Sigmoid colon (tissue), 7 donors: ENCODE data around the gene VPS25. TPM values are rescaled to one million over a fixed set of nuclear protein-coding genes. Genes with fewer than 3 reads are reported as not detected.

Experiments used
- DNase-seq: peaks from one replicate; pipeline ENCODE4 v3.0.0-alpha.2; 2019
- H3K27ac ChIP-seq, 4 donors: fragments of 200-600 bp; sonication (generic); one replicate each; pipeline ENCODE4 v1.5.1; 2016 to 2019; ENCODE audit warnings: mild to moderate bottlenecking in 1 of 4
- H3K27me3 ChIP-seq, 3 donors: fragments of 200-600 bp; sonication (generic); one replicate each; pipeline ENCODE4 v1.5.1; 2019; ENCODE audit warnings: mild to moderate bottlenecking in 1 of 3
- H3K36me3 ChIP-seq, 4 donors: fragments of 200-600 bp; sonication (generic); one replicate each; pipeline ENCODE4 v1.5.1; 2016 to 2019
- H3K4me1 ChIP-seq, 4 donors: fragments of 200-600 bp; sonication (generic); one replicate each; pipeline ENCODE4 v1.5.1; 2017 to 2019
- H3K4me3 ChIP-seq, 4 donors: fragments of 200-600 bp; sonication (generic); one replicate each; pipeline ENCODE4 v1.5.1; 2017 to 2019; ENCODE audit warnings: mild to moderate bottlenecking in 2 of 4, moderate library complexity in 1 of 4
- H3K9me3 ChIP-seq, 4 donors: fragments of 200-600 bp in 3 of 4; sonication (generic) in 3 of 4; one replicate each; pipeline versions ENCODE4 v1.5.1 to v1.6.1; 2013 to 2019
- EP300 ChIP-seq, 4 donors: sonication (generic); formaldehyde crosslinking; IDR thresholded peaks; one replicate each; pipeline ENCODE4 v1.6.1; 2017; ENCODE audit warnings: antibody characterized with exemption in 4 of 4
- POLR2A ChIP-seq, 2 donors: fragments of 450-650 bp; IDR thresholded peaks; one replicate each; pipeline ENCODE4 v1.6.1; 2016; ENCODE audit warnings: antibody characterized with exemption in 2 of 2, mild to moderate bottlenecking in 2 of 2, moderate library complexity in 2 of 2
- POLR2AphosphoS5 ChIP-seq, 4 donors: sonication (generic); formaldehyde crosslinking; IDR thresholded peaks; one replicate each; pipeline ENCODE4 v1.6.1; 2017; ENCODE audit warnings: antibody characterized with exemption in 4 of 4
- WGBS, 2 donors: extraction: QIAGEN DNeasy Blood & Tissue Kit; methylation state at CpG; one replicate each; pipeline ENCODE4 v1.1.7; 2013; 5-methylcytosine and 5-hydroxymethylcytosine counted together
- intact Hi-C: fragments of 100-400 bp; cut with DNase I; formaldehyde crosslinking; loops from one replicate; pipeline ENCODE4 v1.15.1; 2023
- polyA plus RNA-seq, 3 donors: library from polyadenylated mRNA; stranded (reverse); fragments of 200-250 nt; gene quantifications; one replicate each; pipeline ENCODE4 v1.2.3, GENCODE V29; 2013
- total RNA-seq, 4 donors: library from RNA; depleted of rRNA; stranded (reverse); fragments of >200 nt; gene quantifications; one replicate each; pipeline ENCODE4 v1.1.0, GENCODE V29; 2016
- TF ChIP-seq, protein P1 (sequence below), 4 experiments: fragments of 450-650 bp in 3 of 4; fragments of 200-600 bp in 1 of 4; IDR thresholded peaks; one replicate each; pipeline ENCODE4 v1.5.1; 2016 to 2019; ENCODE audit warnings: antibody characterized with exemption in 4 of 4, mild to moderate bottlenecking in 3 of 4, moderate library complexity in 2 of 4
- donor health status: healthy with polysubstance abuse.
- donor health status: Bipolar disorder and iron deficiency.
- donor health status: healthy.

VPS25 gene
- total and polyA plus RNA-seq, 7 donors: 27.1 to 135 (median 40.3) TPM

DNA sequence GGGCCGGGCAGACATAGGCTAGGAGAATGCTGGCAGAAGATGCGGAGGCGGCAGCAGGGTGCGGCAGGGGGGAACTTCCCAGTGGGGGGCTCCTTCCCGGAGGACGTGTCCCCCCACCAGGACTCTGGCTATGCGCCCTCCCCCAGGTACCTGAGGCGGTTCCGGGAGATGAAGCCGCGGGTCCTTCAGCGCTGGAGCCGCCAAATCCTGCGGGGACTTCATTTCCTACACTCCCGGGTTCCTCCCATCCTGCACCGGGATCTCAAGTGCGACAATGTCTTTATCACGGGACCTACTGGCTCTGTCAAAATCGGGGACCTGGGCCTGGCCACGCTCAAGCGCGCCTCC is 10.5 kb downstream of the VPS25 start:
- 36 to 80% methylated on average over 22 of the region's 22 CpGs for WGBS, 2 donors
- TF ChIP-seq POLR2AphosphoS5 (IDR thresholded peaks at IDR 0.05) (no peak), EP300 (IDR thresholded peaks at IDR 0.05) (no peak), POLR2A (IDR thresholded peaks at IDR 0.05) (no peak)
- TF ChIP-seq, protein P1, sequence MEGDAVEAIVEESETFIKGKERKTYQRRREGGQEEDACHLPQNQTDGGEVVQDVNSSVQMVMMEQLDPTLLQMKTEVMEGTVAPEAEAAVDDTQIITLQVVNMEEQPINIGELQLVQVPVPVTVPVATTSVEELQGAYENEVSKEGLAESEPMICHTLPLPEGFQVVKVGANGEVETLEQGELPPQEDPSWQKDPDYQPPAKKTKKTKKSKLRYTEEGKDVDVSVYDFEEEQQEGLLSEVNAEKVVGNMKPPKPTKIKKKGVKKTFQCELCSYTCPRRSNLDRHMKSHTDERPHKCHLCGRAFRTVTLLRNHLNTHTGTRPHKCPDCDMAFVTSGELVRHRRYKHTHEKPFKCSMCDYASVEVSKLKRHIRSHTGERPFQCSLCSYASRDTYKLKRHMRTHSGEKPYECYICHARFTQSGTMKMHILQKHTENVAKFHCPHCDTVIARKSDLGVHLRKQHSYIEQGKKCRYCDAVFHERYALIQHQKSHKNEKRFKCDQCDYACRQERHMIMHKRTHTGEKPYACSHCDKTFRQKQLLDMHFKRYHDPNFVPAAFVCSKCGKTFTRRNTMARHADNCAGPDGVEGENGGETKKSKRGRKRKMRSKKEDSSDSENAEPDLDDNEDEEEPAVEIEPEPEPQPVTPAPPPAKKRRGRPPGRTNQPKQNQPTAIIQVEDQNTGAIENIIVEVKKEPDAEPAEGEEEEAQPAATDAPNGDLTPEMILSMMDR (IDR thresholded peaks at IDR 0.05): no peak
- H3K27me3 ChIP-seq: peaks cover 41 to 92% (median 76%) of the 10 kb centered on the region in 3 donors
- no peaks in the 10 kb centered on the region for H3K9me3 ChIP-seq
- intact Hi-C loops: no loop called here
- H3K27ac ChIP-seq: no peak overlapping the region
- H3K36me3 ChIP-seq: peaks cover 6 to 9% (median 8%) of the 10 kb centered on the region in 4 donors
- peaks cover 0 to 27% (median 22%) of the 10 kb centered on the region in 4 donors for H3K4me1 ChIP-seq
- no peak overlapping the region for H3K4me3 ChIP-seq
- DNase-seq: no peak

DNA sequence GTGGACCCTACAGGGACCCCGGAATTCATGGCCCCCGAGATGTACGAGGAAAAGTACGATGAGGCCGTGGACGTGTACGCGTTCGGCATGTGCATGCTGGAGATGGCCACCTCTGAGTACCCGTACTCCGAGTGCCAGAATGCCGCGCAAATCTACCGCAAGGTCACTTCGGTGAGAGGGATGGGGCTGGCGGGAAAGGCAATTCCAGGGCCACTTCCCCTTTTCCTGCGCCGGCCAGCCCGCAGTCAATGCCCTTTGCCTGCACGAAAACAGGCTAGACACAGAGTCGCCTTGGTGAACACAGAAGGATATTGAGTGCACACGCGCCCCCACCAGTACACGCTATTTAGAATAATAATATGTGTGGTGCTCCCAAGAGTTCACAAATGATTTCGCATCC is 11.2 kb downstream of the VPS25 start:
- H3K4me3 ChIP-seq: no peak overlapping the region
- H3K36me3 ChIP-seq: peaks cover 0 to 3% (median 2%) of the 10 kb centered on the region in 4 donors
- intact Hi-C loops: no loop called here
- WGBS, 2 donors: 35 to 81% methylated on average over 25 of the region's 25 CpGs
- peaks cover 0 to 27% (median 22%) of the 10 kb centered on the region in 4 donors for H3K4me1 ChIP-seq
- TF ChIP-seq EP300 (IDR thresholded peaks at IDR 0.05): no peak
- no peak for TF ChIP-seq POLR2AphosphoS5 (IDR thresholded peaks at IDR 0.05)
- TF ChIP-seq, protein P1 (IDR thresholded peaks at IDR 0.05): no peak
- TF ChIP-seq POLR2A (IDR thresholded peaks at IDR 0.05): no peak
- DNase-seq: no peak
- no peak overlapping the region for H3K27ac ChIP-seq
- peaks cover 41 to 94% (median 76%) of the 10 kb centered on the region in 3 donors for H3K27me3 ChIP-seq
- no peaks in the 10 kb centered on the region for H3K9me3 ChIP-seq

- TF ChIP-seq POLR2A (IDR thresholded peaks at IDR 0.05) (no peak), EP300 (IDR thresholded peaks at IDR 0.05) (no peak), POLR2AphosphoS5 (IDR thresholded peaks at IDR 0.05) (no peak)
- TF ChIP-seq, protein P1 (IDR thresholded peaks at IDR 0.05): no peak
- intact Hi-C loops: no loop called here
- peaks cover 0 to 26% (median 20%) of the 10 kb centered on the region in 4 donors for H3K4me1 ChIP-seq
- no peaks in the 10 kb centered on the region for H3K9me3 ChIP-seq
- H3K4me3 ChIP-seq: no peak overlapping the region
- no peaks in the 10 kb centered on the region for H3K36me3 ChIP-seq
- H3K27me3 ChIP-seq: peaks cover 41 to 89% (median 75%) of the 10 kb centered on the region in 3 donors
- 39 to 81% methylated on average over 52 of the region's 52 CpGs for WGBS, 2 donors
- no peak for DNase-seq
- no peak overlapping the region for H3K27ac ChIP-seq
Observed at GRCh38 chr17:42784811-42785592, 11.8 kb downstream of the VPS25 start.

DNA sequence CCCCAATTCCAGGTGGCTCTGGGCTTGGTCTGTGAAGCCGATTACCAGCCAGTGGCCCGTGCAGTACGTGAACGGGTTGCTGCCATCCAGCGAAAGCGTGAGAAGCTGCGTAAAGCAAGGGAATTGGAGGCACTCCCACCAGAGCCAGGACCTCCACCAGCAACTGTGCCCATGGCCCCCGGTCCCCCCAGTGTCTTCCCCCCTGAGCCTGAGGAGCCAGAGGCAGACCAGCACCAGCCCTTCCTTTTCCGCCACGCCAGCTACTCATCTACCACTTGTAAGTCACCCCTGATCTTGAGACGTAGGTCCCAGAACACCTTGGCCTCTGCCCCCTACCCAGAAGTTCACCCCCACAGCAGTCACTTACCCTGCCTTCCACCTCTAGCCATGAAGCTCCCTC is 14.0 kb downstream of the VPS25 start:
- no peak for TF ChIP-seq EP300 (IDR thresholded peaks at IDR 0.05)
- TF ChIP-seq, protein P1 (IDR thresholded peaks at IDR 0.05): no peak
- no peak for TF ChIP-seq POLR2AphosphoS5 (IDR thresholded peaks at IDR 0.05)
- no peak for TF ChIP-seq POLR2A (IDR thresholded peaks at IDR 0.05)
- H3K4me3 ChIP-seq: no peak overlapping the region
- no peaks in the 10 kb centered on the region for H3K36me3 ChIP-seq
- no peak overlapping the region for H3K27ac ChIP-seq
- peaks cover 0 to 14% (median 7%) of the 10 kb centered on the region in 4 donors for H3K4me1 ChIP-seq
- intact Hi-C loops: no loop called here
- no peaks in the 10 kb centered on the region for H3K9me3 ChIP-seq
- peaks cover 23 to 67% (median 54%) of the 10 kb centered on the region in 3 donors for H3K27me3 ChIP-seq
- 89 to 93% methylated on average over 11 of the region's 11 CpGs for WGBS, 2 donors
- DNase-seq: no peak
